Measurements from ENCODE around the gene S100A5.
"Not testable (repeated sequence)": the region's sequence is repeated elsewhere in the genome, so short reads cannot be mapped to it uniquely, and the experiment has no call there.

The S100A5 gene

GRCh38 chr1:153566414-153567371 is 26.0 kb upstream of the S100A5 start:
- peak; percentile 99 for DNase-seq (ENCODE audit: low spot score)

- DNase-seq (ENCODE audit: low spot score): peak; percentile 87
These were observed 25.0 kb upstream of the S100A5 start, which contains the start of gene S100A2 for GRCh38 chr1:153565529-153566374. TSS of gene S100A2 (minus strand) at chr1:153565844. CDS start at chr1:153563877, 1,967 bp downstream.

- DNase-seq (ENCODE audit: low spot score): no peak
These were observed 23.3 kb upstream of the S100A5 start for GRCh38 chr1:153563991-153564390.

DNA sequence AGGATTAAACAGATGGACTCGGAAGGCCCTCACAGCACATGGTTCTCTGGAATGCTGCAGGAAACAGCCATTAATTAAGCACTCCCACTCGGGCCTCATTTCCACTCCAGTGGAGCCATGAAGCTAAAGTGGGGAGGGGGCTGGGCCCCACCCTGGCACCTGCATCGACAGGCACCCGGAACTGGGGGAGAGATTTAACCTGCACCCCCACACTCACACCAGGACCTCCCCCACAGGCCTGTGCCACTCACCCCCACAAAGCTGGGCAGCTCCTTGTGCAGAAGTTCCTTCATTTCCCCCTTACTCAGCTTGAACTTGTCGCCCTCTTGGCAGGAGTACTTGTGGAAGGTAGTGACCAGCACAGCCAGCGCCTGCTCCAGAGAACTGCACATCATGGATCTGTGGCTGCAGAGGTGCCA is 22.8 kb upstream of the S100A5 start:
- no peak for DNase-seq (ENCODE audit: low spot score)

DNA sequence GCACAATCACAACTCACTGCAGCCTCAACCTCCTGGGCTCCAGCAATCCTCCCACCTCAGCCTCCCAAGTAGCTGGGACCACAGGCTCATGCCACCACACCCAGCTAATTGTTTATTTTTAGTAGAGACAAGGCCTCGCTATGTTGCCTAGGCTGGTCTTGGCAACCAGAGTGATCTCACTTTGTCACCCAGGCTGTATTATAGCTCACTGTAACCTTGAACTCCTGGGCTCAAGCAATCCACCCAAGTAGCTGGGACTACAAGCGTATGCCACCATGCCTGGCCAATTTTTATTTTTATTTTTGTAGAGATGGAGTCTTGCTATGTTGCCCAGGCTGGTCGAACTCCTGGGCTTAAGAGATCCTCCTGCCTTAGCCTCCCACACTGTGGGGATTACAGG is 21.3 kb upstream of the S100A5 start:
- DNase-seq (ENCODE audit: low spot score): not testable (repeated sequence)

GRCh38 chr1:153561466-153561985 is 20.8 kb upstream of the S100A5 start:
- DNase-seq (ENCODE audit: low spot score): no peak

- DNase-seq (ENCODE audit: low spot score): no peak
These were observed 20.2 kb upstream of the S100A5 start for GRCh38 chr1:153560771-153561465.

- no peak for DNase-seq (ENCODE audit: low spot score)
These were observed 19.5 kb upstream of the S100A5 start for GRCh38 chr1:153560241-153560640.

GRCh38 chr1:153557877-153558276 is 17.1 kb upstream of the S100A5 start:
- DNase-seq (ENCODE audit: low spot score): no peak

DNA sequence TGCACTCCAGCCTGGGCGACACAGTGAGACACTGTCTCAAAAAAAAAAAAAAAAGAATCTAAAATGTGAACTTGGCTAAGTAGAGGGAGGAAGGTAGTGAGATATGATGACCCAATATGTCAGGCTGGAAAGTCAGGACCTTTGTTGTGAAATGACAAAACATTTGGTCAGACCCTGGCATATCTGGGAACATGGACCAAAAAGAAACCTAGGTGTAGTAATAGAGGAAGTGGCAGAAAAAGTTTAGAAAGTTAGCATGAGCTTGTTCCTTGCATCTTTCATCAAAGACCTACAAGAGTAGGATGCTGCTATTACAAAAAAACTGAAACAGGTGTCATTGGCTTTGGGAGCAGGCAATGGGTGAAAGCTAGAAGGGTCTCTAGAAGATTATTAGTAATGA is 15.6 kb upstream of the S100A5 start:
- no peak for DNase-seq (ENCODE audit: low spot score)

GRCh38 chr1:153553830-153554541 is 13.3 kb upstream of the S100A5 start:
- DNase-seq (ENCODE audit: low spot score): no peak

DNA sequence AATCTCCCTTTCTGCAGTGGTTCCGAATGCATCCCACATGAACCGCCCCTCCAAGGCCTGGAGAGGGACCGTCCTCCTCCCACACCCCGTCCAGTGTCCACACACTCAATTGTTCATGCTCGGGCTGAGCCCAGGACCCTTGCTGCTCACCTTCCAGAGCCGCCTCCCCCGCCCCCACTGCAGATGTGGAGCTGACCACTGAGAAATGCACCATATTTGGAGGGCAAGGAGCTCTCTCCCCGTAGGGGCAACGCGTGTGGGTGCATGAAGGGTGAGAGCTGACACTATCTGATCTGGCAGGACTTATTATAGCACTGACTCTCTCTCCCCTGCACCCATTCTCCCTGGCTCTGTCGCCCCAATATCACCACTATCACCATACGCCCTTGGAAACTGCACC is 12.4 kb upstream of the S100A5 start:
- no peak for DNase-seq (ENCODE audit: low spot score)

DNA sequence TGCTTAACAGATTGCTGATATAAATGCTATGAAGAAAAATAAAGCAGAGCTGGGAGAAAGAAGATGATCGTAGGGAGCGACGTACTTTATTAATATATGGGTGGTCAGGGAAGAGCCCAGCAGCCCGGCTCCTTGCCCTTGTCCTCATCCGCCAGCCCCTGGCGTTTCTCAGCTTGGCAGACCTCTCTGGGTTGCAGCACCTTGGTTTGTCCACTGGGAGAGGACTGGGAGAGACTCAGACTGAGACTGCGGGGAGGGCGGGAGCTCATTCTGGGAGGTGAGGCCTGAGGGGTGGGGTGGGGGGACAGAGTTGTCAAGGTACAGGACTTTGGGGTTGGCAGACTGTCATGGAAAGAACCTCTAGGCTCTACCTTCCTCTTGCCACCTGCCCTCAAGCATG is 11.6 kb upstream of the S100A5 start:
- DNase-seq (ENCODE audit: low spot score): no peak

GRCh38 chr1:153550827-153551500 is 10.2 kb upstream of the S100A5 start:
- DNase-seq (ENCODE audit: low spot score): no peak

DNA sequence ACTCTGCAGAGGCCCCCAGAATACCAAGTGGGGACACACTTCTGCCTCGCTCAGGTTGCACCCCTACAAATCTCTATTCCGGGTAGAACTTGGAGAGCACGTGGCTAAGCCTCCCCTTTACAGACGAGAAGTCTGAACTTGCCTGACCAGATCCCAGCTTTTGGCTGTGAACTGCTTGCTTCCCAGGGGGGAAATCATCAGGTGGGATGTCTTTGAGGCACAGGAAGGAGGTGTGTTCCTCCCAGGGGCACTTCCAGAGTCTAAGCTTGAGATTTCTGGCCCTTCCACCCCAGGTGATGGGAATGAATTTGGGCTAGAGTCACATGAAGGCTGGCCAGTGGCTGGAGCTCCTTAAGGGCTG is 9.6 kb upstream of the S100A5 start:
- DNase-seq (ENCODE audit: low spot score): no peak

GRCh38 chr1:153549741-153550397 is 9.1 kb upstream of the S100A5 start:
- DNase-seq (ENCODE audit: low spot score): no peak

GRCh38 chr1:153548722-153549688 is 8.3 kb upstream of the S100A5 start, which contains the start of gene S100A3:
TSS of gene S100A3 (minus strand) at chr1:153549258. CDS start at chr1:153548485, 773 bp downstream.
- DNase-seq (ENCODE audit: low spot score): peak; percentile 79
